Measurements from ENCODE around the gene ATP2C1. TPM values are rescaled to one million over a fixed set of nuclear protein-coding genes. Genes with fewer than 3 reads are reported as not detected.

ATP2C1 gene
- total RNA-seq, 4 donors from 2014 or later, result 25.1 to 41.7 (median 26.4) TPM

DNA sequence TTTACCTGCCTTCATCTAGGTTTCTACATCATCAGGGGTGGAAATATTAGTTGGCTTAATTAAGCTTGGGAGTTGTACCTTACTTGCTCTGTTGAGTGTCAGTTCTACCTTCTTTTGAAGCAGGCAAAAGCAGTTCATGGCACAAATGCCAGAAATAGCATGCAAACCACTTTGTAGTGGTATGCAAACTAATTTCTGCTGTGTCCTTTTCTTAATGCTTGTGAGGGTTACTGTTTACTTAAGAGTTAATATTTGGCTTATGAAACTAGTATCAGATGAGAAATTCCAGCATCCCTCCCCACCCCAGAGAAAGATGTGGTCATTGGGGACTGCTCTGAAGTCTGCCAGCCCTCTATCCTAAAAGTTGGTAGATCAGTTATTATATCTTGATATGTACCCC is 7.1 kb downstream of the ATP2C1 start:
- Histone ChIP-seq H3K9me3 (no peaks in the 10 kb centered on the region), H3K27ac (no peak overlapping the region), H3K36me3 (no peaks in the 10 kb centered on the region), H3K4me1 (peaks cover 51 to 52% of the 10 kb centered on the region in 2 donors), H3K27me3 (no peaks in the 10 kb centered on the region), H3K4me3 (no peak overlapping the region)
- ATAC-seq (no peak), DNase-seq (no peak)
- TF ChIP-seq, protein P1, sequence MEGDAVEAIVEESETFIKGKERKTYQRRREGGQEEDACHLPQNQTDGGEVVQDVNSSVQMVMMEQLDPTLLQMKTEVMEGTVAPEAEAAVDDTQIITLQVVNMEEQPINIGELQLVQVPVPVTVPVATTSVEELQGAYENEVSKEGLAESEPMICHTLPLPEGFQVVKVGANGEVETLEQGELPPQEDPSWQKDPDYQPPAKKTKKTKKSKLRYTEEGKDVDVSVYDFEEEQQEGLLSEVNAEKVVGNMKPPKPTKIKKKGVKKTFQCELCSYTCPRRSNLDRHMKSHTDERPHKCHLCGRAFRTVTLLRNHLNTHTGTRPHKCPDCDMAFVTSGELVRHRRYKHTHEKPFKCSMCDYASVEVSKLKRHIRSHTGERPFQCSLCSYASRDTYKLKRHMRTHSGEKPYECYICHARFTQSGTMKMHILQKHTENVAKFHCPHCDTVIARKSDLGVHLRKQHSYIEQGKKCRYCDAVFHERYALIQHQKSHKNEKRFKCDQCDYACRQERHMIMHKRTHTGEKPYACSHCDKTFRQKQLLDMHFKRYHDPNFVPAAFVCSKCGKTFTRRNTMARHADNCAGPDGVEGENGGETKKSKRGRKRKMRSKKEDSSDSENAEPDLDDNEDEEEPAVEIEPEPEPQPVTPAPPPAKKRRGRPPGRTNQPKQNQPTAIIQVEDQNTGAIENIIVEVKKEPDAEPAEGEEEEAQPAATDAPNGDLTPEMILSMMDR (IDR thresholded peaks at IDR 0.05 in 4 of 5, conservative IDR thresholded peaks at IDR 0.05 in 1 of 5), result no peak
- TF ChIP-seq POLR2A (IDR thresholded peaks at IDR 0.05), result no peak
- intact Hi-C loops (cut with DNase I; ENCODE audit: low total_unique reads) (no loop called here), in situ Hi-C loops (cut with MboI; ENCODE audit: low sequenced_read_pairs in 4 of 4) (no loop called here)

DNA sequence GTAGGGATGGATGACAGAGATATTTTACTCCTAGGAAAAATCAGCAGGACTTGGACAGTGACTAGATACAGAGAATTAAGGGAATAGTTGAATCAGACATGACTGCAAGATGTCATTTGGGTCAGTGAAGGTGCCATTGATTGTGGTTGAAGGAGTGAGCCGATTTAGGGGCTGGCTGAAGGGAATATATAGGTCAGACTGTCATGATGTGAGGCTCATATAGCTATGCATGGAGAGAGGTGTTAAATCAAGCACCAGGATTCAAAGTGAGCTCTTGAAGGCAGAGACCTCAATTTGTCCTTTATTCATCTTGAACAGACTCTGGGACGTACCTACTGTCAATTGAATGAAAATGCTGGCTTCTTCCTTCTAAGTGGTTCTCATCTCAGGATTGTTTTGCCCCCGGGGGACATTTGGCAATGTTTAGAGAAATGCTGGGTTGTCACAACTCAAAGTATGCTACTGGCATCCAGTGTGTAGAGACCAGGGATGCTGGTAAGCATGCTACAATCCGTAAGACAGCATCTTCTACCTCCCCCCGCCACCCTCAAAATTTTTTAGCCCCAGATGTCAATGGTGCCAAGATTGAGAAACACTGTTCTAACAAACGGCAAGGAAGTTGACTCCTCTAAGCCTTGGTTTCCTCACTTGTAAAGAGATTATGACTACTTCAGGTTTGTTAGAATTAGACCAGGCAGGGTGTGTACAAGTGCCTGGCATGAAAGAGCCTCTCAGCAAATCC is 7.8 kb downstream of the ATP2C1 start:
- Histone ChIP-seq H3K9me3 (no peaks in the 10 kb centered on the region), H3K4me3 (no peak overlapping the region), H3K27ac (no peak overlapping the region), H3K36me3 (no peaks in the 10 kb centered on the region), H3K27me3 (no peaks in the 10 kb centered on the region), H3K4me1 (peaks cover 57 to 58% of the 10 kb centered on the region in 2 donors)
- intact Hi-C loops (cut with DNase I; ENCODE audit: low total_unique reads) (no loop called here), in situ Hi-C loops (cut with MboI; ENCODE audit: low sequenced_read_pairs in 4 of 4) (no loop called here)
- ATAC-seq (no peak), DNase-seq (no peak)
- TF ChIP-seq, protein P1 (IDR thresholded peaks at IDR 0.05 in 4 of 5, conservative IDR thresholded peaks at IDR 0.05 in 1 of 5), result no peak
- TF ChIP-seq POLR2A (IDR thresholded peaks at IDR 0.05), result no peak

DNA sequence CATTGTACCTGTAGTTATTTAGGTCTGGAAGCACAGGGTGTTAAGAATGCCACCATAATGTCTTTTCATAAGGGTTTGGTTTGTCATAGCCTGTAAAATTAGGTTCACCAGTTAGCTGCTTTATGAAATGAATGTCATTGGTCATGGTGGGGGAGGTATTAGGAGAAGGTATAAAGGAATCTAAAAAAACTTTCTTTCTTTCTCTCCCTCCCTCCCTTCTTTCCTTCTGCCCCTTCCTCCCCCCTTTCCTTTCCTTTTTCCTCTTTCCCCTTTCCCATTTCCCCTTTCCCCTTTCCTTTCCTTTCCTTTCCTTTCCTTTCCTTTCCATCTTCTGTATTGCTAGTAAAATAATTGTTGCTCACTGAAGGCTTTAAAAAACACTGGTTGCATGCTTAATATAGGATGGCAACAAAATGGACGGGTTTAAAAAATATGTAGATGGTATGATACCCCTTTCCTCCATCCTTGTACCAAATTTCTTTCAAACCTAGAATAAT is 9.6 kb downstream of the ATP2C1 start:
- DNase-seq, result no peak
- in situ Hi-C loops (cut with MboI; ENCODE audit: low sequenced_read_pairs in 4 of 4) (no loop called here), intact Hi-C loops (cut with DNase I; ENCODE audit: low total_unique reads) (no loop called here)
- Histone ChIP-seq H3K9me3 (no peaks in the 10 kb centered on the region), H3K27ac (no peak overlapping the region), H3K4me1 (peaks cover 65 to 73% of the 10 kb centered on the region in 2 donors), H3K27me3 (no peaks in the 10 kb centered on the region), H3K4me3 (no peak overlapping the region), H3K36me3 (no peaks in the 10 kb centered on the region)
- TF ChIP-seq POLR2A (IDR thresholded peaks at IDR 0.05), result no peak
- TF ChIP-seq, protein P1 (IDR thresholded peaks at IDR 0.05 in 4 of 5, conservative IDR thresholded peaks at IDR 0.05 in 1 of 5), result no peak
- ATAC-seq, result no peak

DNA sequence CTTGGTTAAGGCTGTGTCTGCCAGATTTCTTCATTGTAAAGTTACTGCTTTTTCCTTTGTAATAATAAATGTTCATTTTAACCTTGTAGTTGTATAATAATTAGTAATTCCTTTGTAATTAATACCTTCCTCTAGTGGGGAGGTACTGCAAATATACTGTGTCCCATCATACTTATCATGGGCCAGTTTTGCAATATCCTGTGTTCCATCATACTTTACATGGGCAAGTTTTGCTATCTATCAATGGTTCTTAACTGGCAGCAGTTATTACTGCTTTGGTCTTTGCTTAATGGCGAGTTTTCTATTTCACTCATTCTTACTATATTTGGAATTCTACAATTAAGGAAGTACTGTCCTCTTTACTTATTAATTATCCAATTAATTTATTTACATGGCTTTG is 10.6 kb downstream of the ATP2C1 start:
- Histone ChIP-seq H3K4me1 (peaks cover 66 to 71% of the 10 kb centered on the region in 2 donors), H3K27me3 (no peaks in the 10 kb centered on the region), H3K4me3 (no peak overlapping the region), H3K27ac (peak overlapping the region in 2 of 4 donors; percentile 59 to 69), H3K9me3 (no peaks in the 10 kb centered on the region), H3K36me3 (no peaks in the 10 kb centered on the region)
- in situ Hi-C loops (cut with MboI; ENCODE audit: low sequenced_read_pairs in 4 of 4) (no loop called here), intact Hi-C loops (cut with DNase I; ENCODE audit: low total_unique reads) (no loop called here)
- ATAC-seq (no peak), DNase-seq (no peak)
- TF ChIP-seq POLR2A (IDR thresholded peaks at IDR 0.05), result no peak
- TF ChIP-seq, protein P1 (IDR thresholded peaks at IDR 0.05 in 4 of 5, conservative IDR thresholded peaks at IDR 0.05 in 1 of 5), result no peak

Measured in gastrocnemius medialis (tissue), 4 donors.